D341Med (cell line): ENCODE results near the gene MLANA.
"Not testable (repeated sequence)": the region's sequence is repeated elsewhere in the genome, so short reads cannot be mapped to it uniquely, and the experiment has no call there.

Experiments
- DNase-seq: peaks from one replicate; pipeline ENCODE4 v3.0.0; 2012; ENCODE audit warnings: low spot score

Gene MLANA

DNA sequence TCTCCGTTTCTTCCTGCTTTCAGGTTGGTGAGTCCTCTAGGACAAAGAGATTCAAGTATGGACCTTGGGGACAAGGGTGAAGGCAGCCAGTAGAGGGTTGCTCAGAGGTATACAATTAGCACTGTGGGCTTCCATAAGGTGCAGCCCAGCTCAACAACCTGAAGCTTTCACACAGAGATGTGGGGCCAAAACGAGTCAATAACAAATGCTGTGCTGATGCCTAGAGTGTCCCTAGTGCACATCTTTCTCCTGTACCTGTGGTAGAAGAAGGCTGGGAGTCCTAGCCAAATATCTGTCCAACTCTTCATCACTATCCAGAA is 20.7 kb upstream of the MLANA start:
- no peak for DNase-seq

DNA sequence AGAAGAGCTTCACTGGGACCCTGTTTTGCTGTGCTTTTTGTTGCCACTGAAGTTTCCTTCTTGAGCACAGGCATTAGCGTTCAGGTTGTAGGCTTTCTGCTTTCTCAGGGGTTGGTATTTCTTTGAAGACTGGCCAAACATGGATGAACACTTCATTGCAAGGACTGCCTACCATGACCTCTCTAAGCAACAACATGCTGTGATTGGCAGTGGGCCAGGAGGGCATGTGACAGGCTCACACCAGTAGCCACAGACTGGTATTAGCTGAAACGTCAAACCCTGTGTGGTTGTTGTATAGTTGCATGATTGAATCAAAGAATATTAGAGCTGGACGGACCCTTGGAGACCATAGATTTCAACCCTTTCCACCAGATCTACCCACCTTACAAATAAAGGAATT is 20.0 kb upstream of the MLANA start:
- no peak for DNase-seq

- no peak for DNase-seq
These were observed 18.9 kb upstream of the MLANA start for GRCh38 chr9:5871785-5872184.

- no peak for DNase-seq
These were observed 18.2 kb upstream of the MLANA start for GRCh38 chr9:5872511-5872910.

GRCh38 chr9:5873439-5873838 is 17.2 kb upstream of the MLANA start:
- DNase-seq = no peak

DNA sequence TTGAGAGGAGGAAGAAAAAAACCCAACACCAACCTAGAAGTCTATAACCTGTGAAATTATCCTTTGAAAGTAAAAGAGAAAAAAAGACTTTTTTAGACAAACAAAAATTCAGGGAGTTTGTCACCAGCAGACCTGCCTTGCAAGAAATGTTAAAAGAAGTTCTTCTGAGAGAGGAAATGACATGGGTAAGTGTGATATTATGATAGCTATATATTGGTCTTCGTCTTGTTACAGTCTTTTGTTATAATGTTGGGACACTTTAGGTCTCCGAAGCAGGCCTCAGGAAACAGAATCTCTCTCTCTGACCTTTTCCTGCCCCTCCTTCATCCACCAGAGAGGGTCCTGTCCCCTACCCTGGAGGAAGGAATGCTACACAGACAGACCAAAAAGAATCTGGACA is 16.6 kb upstream of the MLANA start:
- DNase-seq = no peak

- no peak for DNase-seq
These were observed 14.7 kb upstream of the MLANA start for GRCh38 chr9:5876026-5876425.

DNA sequence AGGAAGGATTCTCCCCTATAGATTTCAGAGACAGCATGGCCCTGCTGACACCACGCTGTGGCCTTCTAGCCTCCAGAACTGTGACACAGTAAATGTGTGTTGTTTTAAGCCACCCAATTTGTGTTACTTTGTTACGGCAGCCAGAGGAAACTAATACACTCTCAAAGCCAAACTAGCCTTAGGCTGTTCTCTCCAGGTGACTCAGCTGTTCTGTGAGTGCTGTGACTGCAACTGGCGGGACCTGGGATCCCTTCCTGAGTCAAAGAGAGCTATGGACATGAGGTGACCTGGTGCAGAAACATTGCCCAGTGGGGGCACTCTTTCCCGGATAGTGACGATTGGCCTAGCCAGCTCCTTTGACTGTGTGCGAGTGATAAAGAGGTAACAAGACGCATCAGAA is 14.0 kb upstream of the MLANA start:
- DNase-seq = no peak

DNA sequence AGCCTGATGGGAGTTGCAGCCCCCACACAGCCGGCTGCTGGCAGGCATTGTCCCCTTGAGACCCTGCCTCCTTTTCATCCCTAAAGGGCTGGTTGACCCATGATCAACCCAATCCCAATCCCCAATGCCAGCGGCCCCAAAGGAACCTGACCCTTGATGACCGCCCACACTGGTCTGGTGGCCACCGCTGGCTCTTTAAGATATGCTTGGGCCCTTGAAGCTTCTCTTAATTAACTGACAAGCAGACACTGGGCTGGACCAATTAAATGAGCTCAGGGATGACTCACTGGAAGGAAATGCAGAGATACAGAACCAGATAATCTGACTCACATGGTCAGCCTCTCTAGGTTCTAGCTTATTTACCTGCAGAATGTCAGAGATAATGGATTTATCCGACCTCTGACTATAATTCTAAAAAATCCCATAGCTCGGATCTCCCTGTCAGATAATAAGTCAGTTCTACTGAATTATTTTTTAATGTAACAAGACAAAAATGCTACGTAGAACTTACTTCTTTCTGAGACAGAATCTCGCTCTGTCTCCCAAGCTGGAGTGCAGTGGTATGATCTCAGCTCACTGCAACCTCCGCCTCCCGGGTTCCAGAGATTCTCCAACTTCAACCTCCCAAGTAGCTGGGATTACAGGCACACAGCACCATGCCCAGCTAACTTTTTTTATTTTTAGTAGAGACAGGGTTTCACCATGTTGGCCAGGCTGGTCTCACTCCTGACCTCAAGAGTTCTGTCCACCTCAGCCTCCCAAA is 11.1 kb upstream of the MLANA start:
- DNase-seq = no peak

GRCh38 chr9:5882244-5883012 is 8.3 kb upstream of the MLANA start:
- not testable (repeated sequence) for DNase-seq

GRCh38 chr9:5884191-5884590 is 6.5 kb upstream of the MLANA start:
- no peak for DNase-seq

GRCh38 chr9:5886114-5886939 is 4.4 kb upstream of the MLANA start:
- DNase-seq = peak; percentile 89

- no peak for DNase-seq
These were observed 1.9 kb downstream of the MLANA start for GRCh38 chr9:5892456-5893133.

- DNase-seq = no peak
These were observed 2.4 kb downstream of the MLANA start for GRCh38 chr9:5893134-5893505.

GRCh38 chr9:5893591-5894236 is 3.0 kb downstream of the MLANA start:
- no peak for DNase-seq

DNA sequence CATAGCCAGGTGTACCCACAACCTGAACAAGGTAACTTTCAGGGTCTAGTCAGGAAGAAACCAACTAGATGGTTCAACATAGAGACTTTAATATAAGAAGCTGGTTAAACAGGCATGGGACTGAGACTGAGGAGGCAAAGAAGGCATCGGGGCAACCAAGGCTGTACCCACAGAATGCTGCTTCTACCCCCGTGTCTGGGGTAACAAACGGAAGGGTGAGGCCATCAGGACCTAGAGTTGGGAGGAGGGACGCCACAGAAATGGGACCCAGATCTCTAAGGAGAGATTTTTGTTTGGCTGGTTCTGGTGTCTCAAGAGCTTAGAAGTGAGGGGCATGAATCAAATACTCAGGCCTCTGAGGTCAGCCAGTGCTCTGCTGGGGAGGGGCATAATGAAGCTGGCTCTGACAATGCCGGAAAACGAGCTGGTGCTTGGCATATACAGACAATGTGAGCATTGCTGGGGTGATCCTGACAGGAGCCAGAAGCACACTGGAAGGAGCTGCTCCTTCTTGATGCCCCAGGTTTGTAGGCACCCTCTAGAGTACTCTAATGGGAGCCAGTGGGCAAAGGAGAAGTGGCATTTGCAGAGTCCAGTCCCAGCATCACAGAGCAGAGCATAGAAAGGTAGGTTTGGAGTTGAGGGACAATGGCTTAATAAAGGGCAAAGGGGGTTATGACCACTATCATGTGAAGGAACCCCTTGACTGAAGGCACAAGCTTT is 3.7 kb downstream of the MLANA start:
- DNase-seq = no peak

DNA sequence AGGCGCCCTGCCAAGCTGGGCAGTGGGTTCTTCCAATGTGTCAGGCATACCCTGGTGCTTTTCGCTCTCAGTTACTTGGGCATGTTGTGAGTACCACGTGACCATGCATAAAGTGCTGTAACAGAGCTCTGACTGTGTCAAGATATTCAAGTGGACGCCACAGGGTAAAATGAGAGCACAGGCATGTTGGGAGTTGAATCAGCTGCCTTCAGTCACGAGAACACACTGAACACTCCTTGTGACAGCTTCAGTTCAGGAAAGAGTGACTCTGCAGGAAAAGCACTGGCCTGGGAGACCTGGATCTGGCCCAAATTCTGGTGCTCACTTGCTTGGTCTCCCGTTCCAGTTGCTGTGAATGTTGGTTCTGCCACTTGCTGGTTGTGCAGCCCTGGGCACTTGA is 5.1 kb downstream of the MLANA start:
- no peak for DNase-seq

DNA sequence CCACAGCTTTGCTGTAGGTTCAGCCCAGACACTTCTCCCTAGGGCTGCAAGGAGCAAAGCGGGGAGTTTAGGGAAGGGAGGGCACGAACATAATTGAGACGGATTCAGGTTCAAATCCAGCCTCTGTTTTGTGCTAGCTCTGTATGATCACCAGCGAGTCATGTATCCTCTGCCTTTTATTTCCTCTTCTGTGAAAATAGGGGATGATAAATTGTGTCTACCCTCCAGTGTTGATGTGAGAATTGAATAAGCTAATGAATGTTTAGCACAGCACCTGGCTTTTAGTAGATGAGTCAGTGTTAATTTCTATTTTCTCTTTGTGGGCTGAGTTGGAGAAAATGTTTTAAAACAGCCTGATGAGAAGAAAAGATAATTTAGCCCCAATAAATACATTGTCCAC is 6.2 kb downstream of the MLANA start:
- no peak for DNase-seq

- DNase-seq = no peak
These were observed 7.2 kb downstream of the MLANA start for GRCh38 chr9:5897851-5898250.

- no peak for DNase-seq
These were observed 8.6 kb downstream of the MLANA start for GRCh38 chr9:5899292-5899691.

GRCh38 chr9:5900622-5901021 is 9.9 kb downstream of the MLANA start:
- no peak for DNase-seq
